SK-N-SH (cell line): ENCODE measurements around the gene VPS11. TPM values are rescaled to one million over a fixed set of nuclear protein-coding genes. Genes with fewer than 3 reads are reported as not detected.

ENCODE experiments used
- CTCF ChIA-PET: fragments of 300-600, 350-600 bp; formaldehyde crosslinking; extraction: SDS; loops from one replicate; lab custom pipeline; 2021; lab: Yijun Ruan, JAX
- POLR2A ChIA-PET: fragments of 350-600 bp; sonication (Branson Sonifier 250); formaldehyde crosslinking; extraction: SDS; loops from one replicate; lab custom pipeline; 2020; ENCODE audit warnings: antibody characterized with exemption, inconsistent platforms; lab: Yijun Ruan, JAX
- DNase-seq: peaks from one replicate; pipeline ENCODE4 v3.0.0; 2012
- H2AFZ ChIP-seq: fragments of 200-600 bp; sonication (generic); 2 replicates; pipeline ENCODE4 v1.8.1; 2016; ENCODE audit warnings: antibody characterized with exemption, mild to moderate bottlenecking, low read depth
- H3F3A ChIP-seq: fragments of 200-600 bp; sonication (generic); replicated peaks from 2 replicates; pipeline ENCODE3; 2016; ENCODE audit warnings: antibody characterized with exemption, mild to moderate bottlenecking; ENCODE audit not compliant: insufficient read depth
- H3K27ac ChIP-seq, 2 experiments: fragments of 200-500 bp in 1 of 2; fragments of 200-600 bp in 1 of 2; sonication (Bioruptor generic) in 1 of 2; sonication (generic), shearing (Covaris generic) in 1 of 2; 2 replicates each; pipeline versions ENCODE4 v1.5.1 to v1.6.1; 2014 to 2016; ENCODE audit warnings: low read depth in 2 of 2, inconsistent platforms in 1 of 2, low read length in 1 of 2, mild to moderate bottlenecking in 1 of 2, mixed read lengths in 1 of 2
- H3K27me3 ChIP-seq: fragments of 200-600 bp; sonication (generic), shearing (Covaris generic); 2 replicates; pipeline ENCODE4 v1.6.1; 2016; ENCODE audit warnings: mixed run types; ENCODE audit not compliant: insufficient read depth
- H3K36me3 ChIP-seq, 2 experiments: fragments of 200-500 bp in 1 of 2; fragments of 200-600 bp in 1 of 2; sonication (Bioruptor generic) in 1 of 2; sonication (generic) in 1 of 2; replicated peaks in 1 of 2; 2 replicates each; pipeline versions ENCODE3 to v1.5.1; 2014 to 2016; ENCODE audit warnings: low read length in 1 of 2, mild to moderate bottlenecking in 1 of 2; ENCODE audit not compliant: insufficient read depth in 2 of 2, control insufficient read depth in 1 of 2
- H3K4me1 ChIP-seq, 2 experiments: fragments of 200-500 bp in 1 of 2; fragments of 200-600 bp in 1 of 2; sonication (Bioruptor generic) in 1 of 2; sonication (generic), shearing (Covaris generic) in 1 of 2; 2 replicates each; pipeline versions ENCODE4 v1.5.1 to v1.6.1; 2014 to 2016; ENCODE audit warnings: low read depth in 1 of 2, low read length in 1 of 2, mixed run types in 1 of 2; ENCODE audit not compliant: insufficient read depth in 2 of 2, control insufficient read depth in 1 of 2
- H3K4me2 ChIP-seq: fragments of 200-600 bp; sonication (generic), shearing (Covaris generic); 2 replicates; pipeline ENCODE4 v1.6.1; 2017; ENCODE audit warnings: mixed run types
- H3K4me3 ChIP-seq, 2 experiments: fragments of 200-500 bp in 1 of 2; fragments of 200-600 bp in 1 of 2; sonication (Bioruptor generic) in 1 of 2; sonication (generic), shearing (Covaris generic) in 1 of 2; 2 replicates each; pipeline versions ENCODE4 v1.5.1 to v1.8.1; 2014 to 2016; ENCODE audit warnings: low read depth in 2 of 2, inconsistent platforms in 1 of 2, low read length in 1 of 2, mild to moderate bottlenecking in 1 of 2, mixed read lengths in 1 of 2, moderate library complexity in 1 of 2
- H3K79me2 ChIP-seq: fragments of 200-600 bp; sonication (generic); 2 replicates; pipeline ENCODE4 v1.8.1; 2017; ENCODE audit warnings: mild to moderate bottlenecking; ENCODE audit not compliant: insufficient read depth
- H3K9ac ChIP-seq: fragments of 200-600 bp; sonication (generic); 2 replicates; pipeline ENCODE4 v1.6.1; 2017; ENCODE audit warnings: mixed run types
- H3K9me2 ChIP-seq: fragments of 200-600 bp; sonication (generic); 2 replicates; pipeline ENCODE4 v1.6.1; 2017; ENCODE audit warnings: mixed run types
- H3K9me3 ChIP-seq: fragments of 200-600 bp; sonication (generic); 2 replicates; pipeline ENCODE4 v1.6.1; 2017; ENCODE audit warnings: mixed run types, mild to moderate bottlenecking, moderate library complexity
- H4K20me1 ChIP-seq: fragments of 200-600 bp; sonication (generic); 2 replicates; pipeline ENCODE4 v1.6.1; 2017; ENCODE audit warnings: mild to moderate bottlenecking, mixed run types; ENCODE audit not compliant: insufficient read depth
- CTCF ChIP-seq: fragments of 200-600 bp; sonication (generic); IDR thresholded peaks from 2 replicates; pipeline ENCODE4 v1.6.1; 2017; ENCODE audit warnings: antibody characterized with exemption, mild to moderate bottlenecking, moderate library complexity
- ELF1 ChIP-seq: IDR thresholded peaks from 2 replicates; pipeline ENCODE4 v1.4.0; 2012
- NRF1 ChIP-seq: IDR thresholded peaks from 2 replicates; pipeline ENCODE4 v1.6.1; 2012; ENCODE audit warnings: low read depth, mild to moderate bottlenecking, low read length
- WGBS: methylation state at CpG from one replicate; pipeline ENCODE4 v1.1.6; 2017; ENCODE audit warnings: low lambda C conversion rate; 5-methylcytosine and 5-hydroxymethylcytosine counted together
- polyA plus RNA-seq, 3 experiments: library from polyadenylated mRNA; depleted of rRNA; stranded (reverse); fragments of >200 nt; gene quantifications; 2 replicates each; pipeline ENCODE4 v1.2.3, GENCODE V29; 2012
- TF ChIP-seq, protein P1 (sequence below): fragments of 150-350 bp; IDR thresholded peaks from 2 replicates; pipeline ENCODE4 v1.6.1; 2016; ENCODE audit warnings: mild to moderate bottlenecking, low read depth, low read length
- TF ChIP-seq, protein P2 (sequence below): IDR thresholded peaks from 2 replicates; pipeline ENCODE4 v1.6.1; 2012; ENCODE audit warnings: mild to moderate bottlenecking, low read depth, low read length, moderate library complexity

VPS11 gene
- polyA plus RNA-seq, 1 of the 3 experiments (the other 2 are of a cell fraction): 14.8 TPM

- ChIA-PET POLR2A (interaction anchor here (3.1 kb wide), 1 partner anchor 11 kb away, joined by 12 read pairs; no protein-coding TSS in a partner anchor), CTCF (interaction anchor here (0.6 to 1.2 kb wide), 3 partner anchors 10 to 20 kb away, joined by 3 read pairs; no protein-coding TSS in a partner anchor)
- Histone ChIP-seq H3K9me2 (no peaks in the 10 kb centered on the region), H3K4me1 (no peaks in the 10 kb centered on the region), H4K20me1 (no peaks in the 10 kb centered on the region), H3K36me3 (peaks cover 6 to 39% of the 10 kb centered on the region in 2 experiments), H3K9me3 (no peaks in the 10 kb centered on the region), H3K4me2 (no peak overlapping the region), H3K27me3 (no peaks in the 10 kb centered on the region), H2AFZ (no peak overlapping the region), H3K4me3 (no peak overlapping the region), H3K9ac (no peak overlapping the region), H3F3A (no peaks in the 10 kb centered on the region), H3K27ac (no peak overlapping the region), H3K79me2 (no peaks in the 10 kb centered on the region)
- TF ChIP-seq, protein P1, sequence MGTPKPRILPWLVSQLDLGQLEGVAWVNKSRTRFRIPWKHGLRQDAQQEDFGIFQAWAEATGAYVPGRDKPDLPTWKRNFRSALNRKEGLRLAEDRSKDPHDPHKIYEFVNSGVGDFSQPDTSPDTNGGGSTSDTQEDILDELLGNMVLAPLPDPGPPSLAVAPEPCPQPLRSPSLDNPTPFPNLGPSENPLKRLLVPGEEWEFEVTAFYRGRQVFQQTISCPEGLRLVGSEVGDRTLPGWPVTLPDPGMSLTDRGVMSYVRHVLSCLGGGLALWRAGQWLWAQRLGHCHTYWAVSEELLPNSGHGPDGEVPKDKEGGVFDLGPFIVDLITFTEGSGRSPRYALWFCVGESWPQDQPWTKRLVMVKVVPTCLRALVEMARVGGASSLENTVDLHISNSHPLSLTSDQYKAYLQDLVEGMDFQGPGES: no peak
- TF ChIP-seq CTCF (peak; percentile 35), NRF1 (no peak)
- 79% methylated on average over 6 of the region's 6 CpGs for WGBS
- DNase-seq: peak; percentile 42
These were observed 22.9 kb upstream of the VPS11 start for GRCh38 chr11:119044708-119045107.

DNA sequence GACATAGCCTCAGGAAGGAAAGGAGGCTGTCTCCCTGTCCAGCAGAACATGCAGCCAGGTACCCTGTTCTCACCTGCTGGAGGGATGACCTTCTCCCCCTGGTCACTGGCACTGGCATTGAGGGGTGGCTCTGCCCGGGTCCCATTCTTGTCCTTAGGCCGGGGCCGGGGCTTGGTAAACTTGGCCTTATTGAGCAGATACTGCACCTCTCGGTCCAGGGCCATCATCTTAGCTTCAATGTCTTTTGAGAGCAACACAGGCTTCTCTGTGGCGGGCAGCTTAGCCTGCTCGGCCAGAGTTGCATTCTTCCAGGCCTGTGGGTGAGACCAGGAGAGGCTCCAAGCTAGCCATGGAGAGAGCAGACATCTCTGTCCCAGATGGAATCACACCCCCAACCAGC lies 21.1 kb upstream of the VPS11 start:
- H3K4me1 ChIP-seq: no peaks in the 10 kb centered on the region
- no peak for TF ChIP-seq ELF1
- TF ChIP-seq, protein P1: no peak
- TF ChIP-seq, protein P2, sequence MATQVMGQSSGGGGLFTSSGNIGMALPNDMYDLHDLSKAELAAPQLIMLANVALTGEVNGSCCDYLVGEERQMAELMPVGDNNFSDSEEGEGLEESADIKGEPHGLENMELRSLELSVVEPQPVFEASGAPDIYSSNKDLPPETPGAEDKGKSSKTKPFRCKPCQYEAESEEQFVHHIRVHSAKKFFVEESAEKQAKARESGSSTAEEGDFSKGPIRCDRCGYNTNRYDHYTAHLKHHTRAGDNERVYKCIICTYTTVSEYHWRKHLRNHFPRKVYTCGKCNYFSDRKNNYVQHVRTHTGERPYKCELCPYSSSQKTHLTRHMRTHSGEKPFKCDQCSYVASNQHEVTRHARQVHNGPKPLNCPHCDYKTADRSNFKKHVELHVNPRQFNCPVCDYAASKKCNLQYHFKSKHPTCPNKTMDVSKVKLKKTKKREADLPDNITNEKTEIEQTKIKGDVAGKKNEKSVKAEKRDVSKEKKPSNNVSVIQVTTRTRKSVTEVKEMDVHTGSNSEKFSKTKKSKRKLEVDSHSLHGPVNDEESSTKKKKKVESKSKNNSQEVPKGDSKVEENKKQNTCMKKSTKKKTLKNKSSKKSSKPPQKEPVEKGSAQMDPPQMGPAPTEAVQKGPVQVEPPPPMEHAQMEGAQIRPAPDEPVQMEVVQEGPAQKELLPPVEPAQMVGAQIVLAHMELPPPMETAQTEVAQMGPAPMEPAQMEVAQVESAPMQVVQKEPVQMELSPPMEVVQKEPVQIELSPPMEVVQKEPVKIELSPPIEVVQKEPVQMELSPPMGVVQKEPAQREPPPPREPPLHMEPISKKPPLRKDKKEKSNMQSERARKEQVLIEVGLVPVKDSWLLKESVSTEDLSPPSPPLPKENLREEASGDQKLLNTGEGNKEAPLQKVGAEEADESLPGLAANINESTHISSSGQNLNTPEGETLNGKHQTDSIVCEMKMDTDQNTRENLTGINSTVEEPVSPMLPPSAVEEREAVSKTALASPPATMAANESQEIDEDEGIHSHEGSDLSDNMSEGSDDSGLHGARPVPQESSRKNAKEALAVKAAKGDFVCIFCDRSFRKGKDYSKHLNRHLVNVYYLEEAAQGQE: no peak
- TF ChIP-seq, all 33 proteins: peak for 0
- Histone ChIP-seq H3K27me3 (no peaks in the 10 kb centered on the region), H3F3A (no peaks in the 10 kb centered on the region), H3K79me2 (no peaks in the 10 kb centered on the region), H2AFZ (no peak overlapping the region), H3K9me3 (no peaks in the 10 kb centered on the region), H3K27ac (no peak overlapping the region), H4K20me1 (no peaks in the 10 kb centered on the region), H3K36me3 (peaks cover 12 to 52% of the 10 kb centered on the region in 2 experiments), H3K4me2 (no peak overlapping the region), H3K9me2 (no peaks in the 10 kb centered on the region), H3K4me3 (no peak overlapping the region), H3K9ac (no peak overlapping the region)
- ChIA-PET POLR2A (interaction anchor here (0.6 to 3.1 kb wide), 3 partner anchors 8 to 75 kb away, joined by 4 to 12 read pairs (median 4); partner anchors contain the start of gene HINFP), CTCF (interaction anchor here (1.4 kb wide), 1 partner anchor 9 kb away, joined by 5 read pairs; no protein-coding TSS in a partner anchor)
- DNase-seq: no peak
- WGBS: 94% methylated on average over 3 of the region's 6 CpGs
